Measurements from ENCODE around the gene KRTAP15-1.

GRCh38 chr21:30479259-30479658 is 39.2 kb downstream of the KRTAP15-1 start:
- no peak for TF ChIP-seq CTCF (conservative IDR thresholded peaks at IDR 0.05; ENCODE audit: low read depth, low read length)
- no peak for TF ChIP-seq EZH2phosphoT487 (IDR thresholded peaks at IDR 0.05; ENCODE audit: borderline replicate concordance, low read length)
